Adipose tissue (tissue), 3 donors: ENCODE data around the gene NTN1. TPM values are rescaled to one million over a fixed set of nuclear protein-coding genes. Genes with fewer than 3 reads are reported as not detected.
"Not testable (repeated sequence)": the region's sequence is repeated elsewhere in the genome, so short reads cannot be mapped to it uniquely, and the experiment has no call there.

Source experiments
- H3K27ac ChIP-seq: one replicate; pipeline ENCODE4 v1.5.1; 2013; ENCODE audit warnings: low read depth, low read length
- WGBS, 3 donors: extraction: QIAGEN DNeasy Blood & Tissue Kit; methylation state at CpG; one replicate each; pipeline ENCODE4 v1.1.7; 2013; 5-methylcytosine and 5-hydroxymethylcytosine counted together
- polyA plus RNA-seq, 3 donors: library from polyadenylated mRNA; stranded (reverse); fragments of 200-250 nt; gene quantifications; one replicate each; pipeline ENCODE4 v1.2.3, GENCODE V29; 2013
- donor health status: healthy with polysubstance abuse.
- donor health status: Bipolar disorder and iron deficiency.
- donor health status: healthy.

NTN1 gene
- 1 to 10 TPM; 1.6 to 3.7 (median 2.0) TPM for polyA plus RNA-seq

DNA sequence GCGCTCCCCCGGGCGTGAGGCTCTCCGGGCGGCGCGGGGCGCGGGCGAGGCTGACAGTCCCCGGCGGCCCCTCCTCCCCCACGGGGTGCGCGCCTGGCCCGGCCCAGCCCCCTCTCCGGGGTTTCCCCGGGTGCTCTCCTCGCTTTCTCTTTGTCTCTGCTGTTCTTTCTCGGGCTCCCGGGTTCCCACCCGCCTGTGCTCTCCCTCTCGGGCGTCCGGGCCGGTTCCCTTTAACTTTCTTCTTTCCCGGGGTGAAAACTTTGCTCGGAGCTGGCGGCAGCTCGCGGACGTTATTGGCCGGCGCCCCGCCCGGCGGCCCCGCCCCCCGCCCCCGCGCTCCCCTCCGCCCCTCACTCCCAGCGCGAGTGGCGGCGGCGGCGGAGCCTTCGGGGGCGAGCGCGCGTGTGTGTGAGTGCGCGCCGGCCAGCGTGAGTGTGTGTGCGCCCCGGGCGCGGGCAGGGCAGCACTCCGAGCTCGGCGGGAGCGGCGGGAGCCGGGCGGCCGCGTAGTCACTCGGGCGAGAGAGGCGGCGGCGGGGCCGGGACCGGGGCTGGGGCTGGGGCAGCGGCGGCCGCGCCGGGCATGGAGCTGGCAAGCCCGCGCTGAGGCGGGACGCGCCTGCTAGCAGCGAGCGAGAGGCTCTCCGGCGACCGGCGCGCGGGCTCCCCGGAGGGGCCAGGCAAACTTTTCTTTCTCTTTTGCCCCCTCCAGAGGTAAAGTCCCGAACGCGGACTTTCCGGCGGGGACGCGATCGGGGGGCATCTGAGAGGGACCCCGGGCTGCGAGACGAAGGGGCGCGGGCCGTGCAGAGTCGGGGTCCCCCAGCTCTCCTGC, at the start of gene NTN1:
Gene NTN1 (plus strand): TSS at position 353 of the 834 bp plus-strand sequence. CDS start 864 bp downstream, outside the sequence.
- no peak within 1 kb of the TSS for H3K27ac ChIP-seq
- WGBS, 3 donors, result 0 to 1% (median 1%) methylated on average over 69 to 111 of the region's 111 CpGs

DNA sequence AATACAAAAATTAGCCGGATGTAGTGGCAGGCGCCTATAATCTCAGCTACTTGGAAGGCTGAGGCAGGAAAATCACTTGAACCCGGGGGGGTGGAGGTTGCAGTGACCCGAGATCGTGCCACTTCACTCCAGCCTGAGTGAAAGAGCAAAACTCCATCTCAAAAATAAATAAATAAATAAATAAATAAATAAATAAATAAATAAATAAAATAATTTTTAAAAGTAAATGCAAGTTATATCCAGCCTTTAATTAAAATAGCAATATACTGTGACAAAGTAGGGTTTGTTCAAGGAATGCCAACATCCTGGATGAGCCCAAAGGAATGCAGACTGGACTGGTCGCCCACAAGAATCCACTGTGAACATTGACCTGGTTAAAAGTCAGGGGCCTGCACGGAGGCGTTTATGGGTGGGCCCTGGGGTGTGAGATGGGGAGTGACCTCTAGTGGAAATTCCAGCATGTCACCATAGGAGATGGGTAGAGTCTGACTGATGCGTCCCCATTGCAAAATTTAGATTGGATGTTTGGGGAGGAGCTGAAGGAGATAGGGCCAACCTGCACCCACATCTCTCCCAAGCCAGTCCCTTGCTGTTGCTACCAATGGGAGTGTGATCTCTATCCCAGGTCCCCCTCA, 46.1 kb upstream of the NTN1 start:
- WGBS, 3 donors, result 82 to 91% (median 88%) methylated on average over 9 of the region's 9 CpGs
- no peak overlapping the region for H3K27ac ChIP-seq

DNA sequence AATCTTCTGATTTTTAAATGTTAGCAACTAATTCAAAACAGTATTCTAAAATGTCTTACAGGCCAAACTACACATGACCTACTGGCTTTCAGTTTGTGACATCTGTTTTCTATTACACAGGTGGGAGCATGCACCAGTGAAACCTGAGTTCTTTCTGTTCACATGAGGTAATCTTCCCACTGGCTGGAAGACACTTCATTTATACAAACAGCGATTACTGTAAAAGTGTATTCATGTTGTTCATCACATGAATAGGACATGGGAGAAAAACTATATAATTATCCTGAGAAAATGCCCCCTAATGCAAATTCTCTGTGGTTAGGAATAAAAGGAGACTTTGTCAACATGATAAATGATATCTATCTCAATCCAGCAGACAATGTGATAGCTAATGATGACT, 44.7 kb upstream of the NTN1 start:
- 76 to 86% (median 83%) methylated on average over 1 of the region's 1 CpG for WGBS, 3 donors
- no peak overlapping the region for H3K27ac ChIP-seq

DNA sequence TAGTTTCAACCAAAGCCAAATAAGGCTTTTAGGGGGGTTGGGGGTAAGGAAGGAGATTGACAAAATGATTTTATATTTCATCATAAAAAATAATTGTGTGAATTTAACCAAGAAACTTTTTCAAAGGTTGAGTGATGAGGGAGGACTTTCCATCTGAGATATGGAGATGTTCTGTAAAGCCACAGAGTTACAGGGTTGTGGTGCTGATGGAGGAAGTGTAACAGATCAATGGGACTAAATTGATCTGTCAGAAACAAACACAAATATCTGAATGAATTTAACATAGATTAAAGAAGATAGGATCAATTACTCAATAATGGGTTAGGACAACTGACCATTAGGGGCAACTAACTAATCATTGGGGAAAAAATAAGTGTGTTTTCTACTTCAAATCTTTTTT, 41.6 kb upstream of the NTN1 start:
- no peak overlapping the region for H3K27ac ChIP-seq

DNA sequence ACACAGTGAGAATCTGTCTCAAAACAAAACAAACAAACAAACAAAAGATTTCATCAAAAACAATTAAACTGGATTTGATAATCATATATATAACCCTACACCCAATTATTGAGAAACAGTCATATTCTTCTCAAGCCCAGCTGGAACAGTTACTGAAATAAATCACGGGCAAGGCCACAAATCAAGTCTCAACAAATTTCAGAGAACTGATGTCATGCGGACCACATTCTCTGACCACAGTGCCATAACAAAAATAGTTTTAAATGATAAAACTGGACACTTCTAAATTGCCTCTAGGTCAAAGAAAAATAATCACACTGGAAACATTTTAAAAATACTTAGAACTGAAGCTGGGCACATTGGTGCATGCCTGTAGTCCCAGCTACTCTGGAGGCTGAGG, 39.9 kb upstream of the NTN1 start:
- 90 to 96% (median 92%) methylated on average over 2 of the region's 2 CpGs for WGBS, 3 donors
- H3K27ac ChIP-seq, result no peak overlapping the region

DNA sequence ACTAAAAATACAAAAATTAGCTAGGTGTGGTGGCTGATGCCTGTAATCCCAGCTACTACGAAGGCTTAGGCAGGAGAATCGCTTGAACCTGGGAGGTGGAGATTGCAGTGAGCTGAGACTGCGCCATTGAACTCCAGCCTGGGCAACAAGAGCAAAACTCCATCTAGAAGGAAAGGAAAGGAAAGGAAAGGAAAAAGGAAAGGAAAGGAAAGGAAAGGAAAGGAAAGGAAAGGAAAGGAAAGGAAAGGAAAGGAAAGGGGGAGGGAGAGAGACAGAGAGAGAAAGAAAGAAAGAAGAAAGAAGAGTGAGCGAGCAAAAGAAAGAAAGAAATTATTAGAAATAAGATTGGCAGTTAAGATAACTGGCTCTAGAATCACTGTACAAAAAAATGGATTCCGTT, 37.1 kb upstream of the NTN1 start:
- WGBS, 3 donors, result 88 to 95% (median 93%) methylated on average over 5 of the region's 5 CpGs
- not testable (repeated sequence) for H3K27ac ChIP-seq

DNA sequence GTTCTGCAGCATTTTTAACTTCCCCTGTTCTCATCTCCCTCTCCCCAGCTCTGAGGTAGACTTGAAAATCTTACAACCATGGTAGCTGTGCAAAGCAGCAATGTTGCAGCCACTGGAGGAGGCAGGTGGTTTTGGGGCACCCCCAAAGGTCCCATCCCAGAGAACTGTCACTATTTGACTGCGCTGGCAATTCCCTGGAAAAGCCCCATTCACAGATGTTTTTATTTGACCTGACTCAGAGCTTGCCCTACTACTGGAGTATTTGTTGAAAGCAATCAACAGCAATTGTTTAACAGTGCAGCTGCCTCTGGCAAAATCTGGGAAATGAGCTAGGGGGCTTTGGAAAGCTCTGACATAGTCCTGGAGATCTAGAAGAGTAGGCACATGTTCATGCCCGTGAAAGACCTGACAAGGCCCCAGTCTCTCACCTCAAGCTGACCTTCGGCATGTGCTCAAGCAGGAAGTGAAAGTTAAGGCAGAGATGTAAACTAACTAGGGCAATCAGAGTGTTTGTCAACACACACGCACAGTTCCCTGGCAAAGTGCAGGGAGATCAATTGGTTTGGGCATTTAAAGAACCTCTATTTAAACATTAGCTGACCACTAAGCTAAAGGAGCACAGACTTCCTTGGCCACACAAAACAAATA, 36.1 kb upstream of the NTN1 start:
- H3K27ac ChIP-seq, result no peak overlapping the region
- 69 to 82% (median 80%) methylated on average over 4 of the region's 4 CpGs for WGBS, 3 donors

DNA sequence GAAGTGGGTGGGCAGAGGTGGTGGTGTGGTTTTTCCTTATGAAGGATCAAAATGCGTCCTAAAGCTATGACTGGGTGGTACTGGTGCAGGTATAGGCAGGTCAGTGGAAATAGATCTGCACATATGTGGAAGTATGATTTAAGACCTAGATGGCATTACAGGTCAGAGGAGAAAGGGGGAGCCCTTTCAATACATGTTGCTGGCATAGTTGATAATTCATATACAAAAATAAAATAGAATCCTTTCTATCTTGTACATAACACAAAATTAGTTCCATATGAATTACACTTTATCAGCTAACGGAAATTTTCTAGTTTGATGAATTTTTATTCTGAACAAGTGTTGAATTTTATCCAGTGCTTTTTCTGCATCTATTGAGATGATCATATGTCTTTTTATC, 35.0 kb upstream of the NTN1 start:
- H3K27ac ChIP-seq, result no peak overlapping the region
- 74 to 85% (median 84%) methylated on average over 2 of the region's 2 CpGs for WGBS, 3 donors

DNA sequence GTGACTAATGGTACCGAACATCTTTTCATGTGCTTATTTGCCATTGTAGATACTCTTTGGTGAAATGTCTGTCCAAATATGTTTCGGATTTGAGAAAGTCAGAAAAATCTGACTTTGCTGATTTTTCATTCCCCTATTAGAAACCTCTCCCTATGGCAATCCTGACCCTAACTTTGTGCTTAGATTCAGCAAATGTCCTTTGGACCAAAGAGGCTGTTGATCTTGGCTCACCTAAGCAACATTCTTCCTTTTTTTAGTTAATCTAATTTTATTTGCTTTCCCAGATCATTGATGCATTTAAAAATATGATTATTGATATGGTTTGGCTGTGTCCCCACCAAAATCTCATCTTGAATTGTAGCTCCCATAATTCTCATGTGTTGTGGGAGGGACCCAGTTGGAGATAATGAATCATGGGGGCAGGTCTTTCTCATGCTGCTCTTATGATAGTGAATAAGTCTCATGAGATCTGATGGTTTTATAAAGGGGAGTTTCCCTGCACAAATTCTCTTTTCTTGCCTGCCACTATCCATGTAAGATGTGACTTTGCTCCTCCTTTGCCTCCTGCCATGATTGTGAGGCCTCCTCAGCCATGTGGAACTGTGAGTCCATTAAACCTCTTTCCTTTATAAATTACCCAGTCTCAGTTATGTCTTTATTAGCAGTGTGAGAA, 32.9 kb upstream of the NTN1 start:
- WGBS, 3 donors, result 90 to 97% (median 96%) methylated on average over 2 of the region's 2 CpGs
- H3K27ac ChIP-seq, result not testable (repeated sequence)

DNA sequence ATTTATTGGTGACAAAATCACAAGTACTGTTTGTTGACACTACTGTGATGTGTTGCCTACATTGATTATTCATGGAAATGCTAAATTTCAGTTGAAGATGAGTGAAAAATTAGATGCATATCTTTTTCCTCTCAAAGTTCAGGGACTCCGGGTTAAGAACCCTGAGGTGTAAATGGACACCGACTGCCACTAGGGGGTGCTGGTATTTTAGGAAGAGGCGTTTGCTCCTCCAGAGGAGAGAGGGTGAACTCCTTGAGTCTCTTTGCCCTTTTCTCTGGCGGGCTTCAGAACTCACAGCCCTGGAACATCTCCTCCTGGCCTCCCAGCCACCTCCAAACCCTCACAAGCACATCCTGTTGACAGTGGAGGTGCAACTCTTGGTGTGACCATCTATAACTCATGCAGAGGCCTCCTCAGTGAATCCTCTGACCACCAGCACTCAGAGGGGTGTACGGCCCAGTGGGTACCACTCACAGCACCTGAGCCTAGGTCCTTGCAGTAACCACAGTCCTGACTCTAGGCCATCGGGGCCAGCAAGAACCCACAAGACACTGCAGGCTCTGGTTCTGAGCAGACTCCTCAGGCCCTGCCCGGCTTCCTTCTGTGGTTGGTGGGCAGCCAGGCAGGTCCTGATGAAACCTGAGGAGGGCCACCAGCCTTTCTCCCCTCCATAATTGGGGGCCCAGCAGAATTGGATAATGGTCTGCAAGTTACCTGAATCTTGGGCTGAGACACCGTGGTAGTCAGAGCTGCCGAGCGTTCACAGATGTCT, 29.6 kb upstream of the NTN1 start:
- WGBS, 3 donors, result 58 to 59% (median 59%) methylated on average over 10 of the region's 10 CpGs
- H3K27ac ChIP-seq, result no peak overlapping the region

DNA sequence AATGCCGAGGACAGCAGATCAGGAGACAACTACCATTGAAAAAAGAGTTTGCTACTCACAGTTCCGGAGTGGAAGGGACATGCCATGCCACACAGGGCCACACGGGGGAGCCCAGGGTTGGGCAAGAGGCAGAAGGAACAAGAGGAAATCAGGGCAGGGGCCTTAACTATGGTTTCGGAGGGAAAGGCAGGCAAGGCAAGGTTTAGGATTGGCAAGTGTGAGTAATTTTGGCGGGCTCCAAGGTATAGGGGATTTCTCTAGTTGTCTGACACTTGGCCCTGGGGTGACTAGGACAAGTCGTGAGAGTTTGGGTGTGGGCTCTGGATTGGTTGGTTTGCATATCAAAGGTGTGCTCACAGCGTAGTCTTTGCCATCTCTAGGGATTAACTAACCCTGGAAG, 27.0 kb upstream of the NTN1 start:
- WGBS, 3 donors, result 53 to 78% (median 72%) methylated on average over 7 of the region's 7 CpGs
- H3K27ac ChIP-seq, result no peak overlapping the region

DNA sequence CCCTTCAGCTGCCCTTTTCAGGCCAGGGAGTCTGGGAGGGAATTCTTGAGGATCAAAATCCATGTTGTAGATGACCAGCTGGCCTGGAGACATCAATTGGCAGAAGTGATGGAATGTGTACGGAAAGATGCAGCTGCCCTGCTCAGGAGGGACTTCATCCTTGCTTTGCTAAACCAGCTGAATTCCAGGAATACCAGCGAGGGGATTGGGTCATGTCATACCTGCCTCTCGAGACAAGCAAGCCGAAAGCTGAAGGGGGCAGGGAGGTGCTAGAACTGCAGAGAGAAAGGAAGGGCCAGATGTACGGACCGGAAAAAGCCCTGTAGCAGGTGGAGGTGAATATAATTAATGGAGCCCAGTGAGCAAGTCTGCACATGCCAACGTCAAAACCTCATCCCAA, 25.6 kb upstream of the NTN1 start:
- no peak overlapping the region for H3K27ac ChIP-seq
- 49 to 79% (median 79%) methylated on average over 7 of the region's 7 CpGs for WGBS, 3 donors

DNA sequence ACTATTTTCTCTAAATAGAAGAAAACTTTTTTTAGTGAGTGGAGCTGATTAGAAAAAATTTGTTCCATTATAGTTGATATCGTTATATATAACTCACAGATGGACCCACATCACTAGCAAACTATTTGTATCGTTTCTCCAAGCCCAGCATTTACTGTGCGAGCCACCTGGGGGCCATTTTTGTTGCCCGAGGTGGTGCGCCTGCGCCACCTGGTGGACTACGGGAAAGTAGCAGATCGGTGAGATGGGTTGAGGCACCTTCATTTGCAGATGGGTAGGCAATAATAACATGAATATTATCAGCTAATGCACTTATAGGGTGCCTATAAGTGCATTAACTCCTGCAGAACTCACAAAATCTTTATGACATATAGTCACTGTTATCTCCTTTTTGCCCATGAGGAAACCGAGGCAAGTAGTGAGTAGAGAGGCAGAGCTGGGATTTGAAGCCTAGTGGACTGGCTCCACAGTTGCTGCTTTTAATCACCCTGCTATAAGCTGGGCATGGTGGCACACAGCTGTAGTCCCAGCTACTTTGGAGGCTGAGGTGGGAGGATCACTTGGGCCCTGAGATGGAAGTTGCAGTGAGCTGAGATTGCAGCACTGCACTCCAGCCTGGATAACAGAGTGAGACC, 23.2 kb upstream of the NTN1 start:
- no peak overlapping the region for H3K27ac ChIP-seq
- 7 to 10% (median 9%) methylated on average over 9 of the region's 9 CpGs for WGBS, 3 donors

DNA sequence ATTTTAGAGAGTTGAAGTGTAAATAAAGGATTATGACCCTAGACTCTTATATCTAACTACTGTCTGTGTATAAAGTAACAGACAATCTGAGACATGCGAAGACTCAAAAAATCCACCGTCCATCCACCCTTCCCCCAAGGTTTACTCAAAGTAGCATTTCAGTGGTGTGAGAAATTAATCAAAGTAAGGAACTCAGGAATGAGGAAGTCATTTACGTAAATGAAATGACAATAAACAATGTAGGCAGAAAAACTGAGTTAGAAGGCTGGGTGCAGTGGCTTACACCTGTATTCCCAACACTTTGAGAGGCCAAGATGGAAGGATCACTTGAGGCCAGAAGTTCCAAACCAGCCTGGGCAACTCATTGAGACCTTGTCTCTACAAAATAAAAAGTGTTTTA, 19.8 kb upstream of the NTN1 start:
- 43 to 61% (median 55%) methylated on average over 3 of the region's 3 CpGs for WGBS, 3 donors
- no peak overlapping the region for H3K27ac ChIP-seq

DNA sequence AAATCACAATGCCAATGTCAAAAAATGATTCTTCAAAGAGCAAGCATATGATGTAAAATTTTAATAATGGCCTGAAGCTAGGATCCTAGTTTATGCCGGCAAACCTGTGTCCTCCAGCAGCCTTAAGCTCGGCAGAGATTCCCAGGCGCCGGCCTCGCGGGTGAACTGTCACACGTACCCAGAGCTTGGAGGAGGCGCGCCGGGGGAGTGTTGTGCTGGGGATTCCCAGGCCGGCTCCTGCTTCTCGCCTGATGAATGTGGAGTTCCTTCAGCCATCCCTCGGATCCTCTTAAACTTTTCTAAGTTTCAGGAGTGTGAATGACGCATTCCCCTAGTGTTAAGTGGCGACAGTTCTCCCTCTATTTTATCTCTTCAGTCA, 19.1 kb upstream of the NTN1 start:
- H3K27ac ChIP-seq, result no peak overlapping the region
- 14 to 25% (median 17%) methylated on average over 15 of the region's 15 CpGs for WGBS, 3 donors

DNA sequence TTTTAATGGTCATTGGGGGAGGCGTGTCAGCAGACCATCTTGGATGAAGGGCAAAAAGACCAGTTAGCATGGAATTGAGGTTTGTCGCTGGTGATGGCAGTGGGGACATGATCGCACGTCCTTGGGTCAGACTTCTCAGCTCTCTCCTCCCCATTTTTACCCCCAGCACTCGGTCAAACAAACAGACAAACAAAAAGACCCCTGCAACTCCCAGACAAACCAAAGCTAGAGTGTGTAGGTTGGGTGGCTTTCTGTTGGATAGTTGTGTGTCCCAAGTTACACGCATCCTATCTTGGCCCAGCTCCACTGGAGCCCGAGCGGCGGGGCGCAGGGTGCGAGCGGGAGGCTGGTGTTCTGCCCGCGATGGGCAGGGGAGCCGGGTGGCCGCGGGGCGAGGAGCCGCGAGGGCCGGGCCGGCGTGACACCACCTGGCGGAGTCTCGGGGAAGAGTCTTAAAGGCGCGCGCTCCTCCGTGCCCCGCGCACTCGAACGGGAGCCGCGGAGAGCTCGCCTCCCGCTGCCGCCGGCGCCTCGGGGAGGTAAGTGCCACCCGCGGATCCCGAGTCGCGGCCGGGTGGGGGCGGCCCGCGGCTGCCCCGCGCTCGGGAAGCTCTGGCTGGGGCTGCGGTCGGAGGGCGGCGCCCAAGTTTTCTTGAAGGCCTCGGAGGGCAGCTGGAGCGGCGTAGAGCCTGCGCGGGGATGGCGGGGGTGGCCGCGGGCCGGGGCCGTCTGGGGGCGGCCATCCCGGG, 18.5 kb upstream of the NTN1 start:
- WGBS, 3 donors, result 2 to 3% (median 2%) methylated on average over 40 to 69 of the region's 69 CpGs
- H3K27ac ChIP-seq, result no peak overlapping the region

DNA sequence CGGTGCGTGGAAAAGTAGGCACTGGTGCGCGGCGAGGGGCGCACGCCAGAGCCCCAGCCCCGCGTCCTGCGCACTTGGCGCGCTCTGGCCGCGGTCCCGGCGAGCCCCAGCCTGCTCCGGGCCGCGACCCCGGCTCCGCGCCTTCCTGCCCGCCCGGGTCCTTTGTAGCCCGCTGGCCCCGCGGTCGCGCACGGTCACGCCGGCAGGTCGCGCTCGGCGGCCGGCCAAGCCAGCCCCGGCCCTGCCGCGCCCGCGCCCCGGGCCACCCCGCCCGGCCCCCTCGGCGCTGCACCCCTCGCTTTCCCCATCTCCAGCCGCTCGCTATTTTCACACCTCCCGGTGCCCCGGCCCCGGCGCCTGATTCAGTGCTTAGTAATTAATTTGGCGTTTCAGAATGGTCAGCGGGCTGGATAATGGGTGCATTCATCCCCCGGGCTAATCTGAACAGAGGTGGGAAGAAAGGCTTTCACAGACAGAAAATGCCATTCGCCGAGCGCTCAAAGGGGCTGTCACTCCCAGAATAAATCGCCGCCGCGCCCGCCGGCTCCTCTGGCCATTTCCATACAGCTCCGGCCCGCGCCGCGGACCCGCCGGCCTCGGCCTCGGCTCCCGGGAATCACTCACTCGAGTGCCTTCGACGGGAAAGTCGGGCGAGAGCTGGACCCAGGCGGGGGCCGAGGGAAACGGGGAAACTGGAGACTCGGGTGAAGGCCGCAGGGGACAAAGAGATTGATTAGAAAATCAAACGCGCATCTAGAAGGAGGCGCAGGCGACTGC, 17.8 kb upstream of the NTN1 start:
- no peak overlapping the region for H3K27ac ChIP-seq
- WGBS, 3 donors, result 1 to 2% (median 2%) methylated on average over 63 to 90 of the region's 90 CpGs
